Aortic smooth muscle cell (primary cell): ENCODE results near the gene PKLR. TPM values are rescaled to one million over a fixed set of nuclear protein-coding genes. Genes with fewer than 3 reads are reported as not detected.

Source experiments
- total RNA-seq: library from RNA; depleted of rRNA; stranded (reverse); fragments of >200 nt; gene quantifications from 2 replicates; pipeline ENCODE4 v1.2.3, GENCODE V29; 2014

PKLR gene
- not detected in 2 replicates for total RNA-seq

GRCh38 chr1:155301342-155301841, at the start of gene PKLR:
Gene PKLR, minus strand, starts transcription at chr1:155301438. Its CDS starts 43 bp downstream, at chr1:155301395.

GRCh38 chr1:155320661-155321617, 19.7 kb upstream of the PKLR start, which contains the start of gene RUSC1:
Gene RUSC1, plus strand, starts transcription at chr1:155320894. Its CDS starts 880 bp downstream, at chr1:155321774.

GRCh38 chr1:155308493-155309422, 7.5 kb upstream of the PKLR start, which contains the start of gene FDPS:
Gene FDPS, plus strand, starts transcription at chr1:155308866. Its CDS starts 924 bp downstream, at chr1:155309790.

DNA sequence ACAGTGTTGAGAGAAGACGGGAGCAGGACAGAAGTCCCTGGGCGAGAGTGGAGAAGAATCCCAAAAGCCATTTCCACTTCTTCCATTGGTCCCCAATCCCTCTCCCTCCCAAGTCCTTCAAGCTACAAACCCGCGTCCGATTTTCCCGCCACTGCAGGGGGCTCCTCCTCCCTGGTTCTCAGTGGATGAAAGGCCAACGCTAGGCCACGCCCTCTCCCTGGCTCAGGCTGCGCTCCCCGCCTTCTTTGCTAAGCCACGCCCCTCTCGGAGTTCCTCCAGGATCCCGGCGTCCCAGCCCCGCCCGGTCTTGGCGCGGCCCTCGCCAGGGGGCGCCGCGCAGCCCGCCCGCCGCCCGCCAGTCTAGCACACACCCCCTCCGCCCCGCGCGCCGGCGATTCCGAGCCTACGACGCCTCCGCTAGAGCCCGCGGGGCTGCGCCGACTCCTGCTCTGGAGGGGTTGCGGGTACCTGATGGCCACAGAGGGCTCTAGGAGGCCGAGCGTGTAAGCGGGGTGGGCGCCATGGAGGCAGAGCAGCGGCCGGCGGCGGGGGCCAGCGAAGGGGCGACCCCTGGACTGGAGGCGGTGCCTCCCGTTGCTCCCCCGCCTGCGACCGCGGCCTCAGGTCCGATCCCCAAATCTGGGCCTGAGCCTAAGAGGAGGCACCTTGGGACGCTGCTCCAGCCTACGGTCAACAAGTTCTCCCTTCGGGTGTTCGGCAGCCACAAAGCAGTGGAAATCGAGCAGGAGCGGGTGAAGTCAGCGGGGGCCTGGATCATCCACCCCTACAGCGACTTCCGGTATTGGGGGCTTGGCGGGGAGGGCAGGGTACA, 24.0 kb downstream of the PKLR start, which contains the start of gene HCN3:
Gene HCN3, plus strand, starts transcription at position 394 of the 832 bp plus-strand sequence. Its CDS starts 128 bp downstream, at position 522.

DNA sequence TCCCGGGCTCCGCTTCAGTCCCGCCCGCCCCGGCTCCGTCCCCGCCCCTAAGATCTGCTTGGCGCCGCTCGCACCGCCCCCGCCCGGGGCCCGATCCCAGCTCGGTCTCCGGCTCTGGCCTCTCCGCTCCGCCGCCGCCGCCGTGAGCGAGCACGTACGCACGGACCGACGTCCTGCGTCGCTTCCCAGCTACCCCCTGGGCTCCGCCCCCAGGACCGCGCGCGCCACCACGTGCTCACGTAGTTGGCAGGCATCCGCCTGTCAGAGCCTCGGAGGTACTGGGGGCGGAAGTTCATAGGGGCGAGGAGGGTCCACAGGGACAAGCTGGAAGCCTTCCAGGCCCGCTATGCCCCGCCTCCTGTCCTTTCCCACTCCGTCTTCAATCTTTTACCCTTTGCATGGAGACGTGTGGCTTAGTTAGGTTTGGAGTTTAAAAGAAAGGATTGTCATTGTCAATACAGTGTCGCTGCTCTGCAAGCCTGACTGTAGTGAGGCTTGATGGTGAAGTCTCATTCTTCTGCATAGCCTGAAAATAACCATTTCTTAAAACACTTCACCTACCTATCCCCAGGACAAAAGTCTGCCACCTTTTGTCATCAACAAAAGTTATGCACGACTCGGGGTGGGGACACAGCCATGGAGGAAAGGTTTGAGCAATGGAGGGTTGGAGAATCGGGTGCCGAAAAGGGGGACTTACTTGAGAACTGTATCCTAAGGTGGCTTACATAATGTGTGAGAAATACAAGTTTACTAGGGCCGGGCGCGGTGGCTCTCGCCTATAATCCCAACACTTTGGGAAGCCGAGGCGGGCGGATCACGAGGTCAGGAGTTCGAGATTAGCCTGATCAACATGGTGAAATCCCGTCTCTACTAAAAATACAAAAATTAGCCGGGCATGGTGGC, 27.6 kb downstream of the PKLR start, which contains the start of gene CLK2:
Gene CLK2, minus strand, starts transcription at position 162 of the 903 bp plus-strand sequence. CDS start 2,527 bp downstream, outside the sequence.

DNA sequence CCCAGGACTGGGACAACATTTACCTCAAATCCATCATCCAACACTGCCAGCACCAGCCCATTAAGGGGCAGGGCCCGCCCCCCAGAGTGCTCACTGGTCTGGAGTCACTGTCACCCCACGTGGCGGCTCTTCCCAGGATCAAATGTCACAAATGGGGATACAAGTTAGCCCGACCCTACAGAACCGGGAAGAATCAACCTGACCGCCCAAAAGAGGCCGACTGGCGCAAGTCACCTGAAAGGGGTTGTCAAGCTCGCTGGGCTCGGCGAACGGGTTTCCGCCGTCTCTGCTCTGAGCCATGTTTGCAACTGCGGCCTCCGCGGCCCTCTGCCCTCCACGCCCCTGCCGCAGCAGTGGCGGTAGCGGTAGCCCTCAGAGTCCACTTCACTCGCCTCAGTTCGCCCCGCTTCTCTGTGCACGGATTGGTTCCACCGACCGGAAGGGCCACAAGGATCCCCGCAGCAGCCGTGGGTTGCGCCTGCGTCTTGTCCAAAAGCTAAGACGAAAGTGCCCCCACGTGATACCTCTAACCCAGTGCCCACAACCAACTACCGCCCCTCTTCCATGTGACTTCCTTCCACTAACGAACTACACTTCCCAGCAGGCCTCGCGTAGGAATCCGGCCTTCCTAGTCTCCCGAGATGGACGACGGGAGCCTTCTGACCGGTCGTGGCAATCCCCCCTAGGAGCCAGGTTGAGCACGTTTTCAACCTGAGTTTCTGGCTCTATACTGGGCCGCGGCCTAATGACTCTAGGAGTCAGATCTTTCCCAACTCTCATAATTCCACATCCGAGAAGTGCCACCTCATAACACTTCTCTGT, 39.2 kb downstream of the PKLR start, which contains the start of gene SCAMP3:
Gene SCAMP3, minus strand, starts transcription at position 509 of the 822 bp plus-strand sequence. Its CDS starts 209 bp downstream, at position 300.

GRCh38 chr1:155255243-155256007, 45.8 kb downstream of the PKLR start, which contains the start of gene ENTREP3:
Gene ENTREP3, minus strand, starts transcription at chr1:155255483. Its CDS starts 606 bp downstream, at chr1:155254877.

Other genes starting within 250 kb of the PKLR start
- 1.8 and 2.7 TPM in 2 replicates for gene EFNA4, start 237.7 kb downstream of the PKLR start, total RNA-seq
- gene EFNA3, start 222.6 kb downstream of the PKLR start, total RNA-seq = 0.37 and 0.53 TPM in 2 replicates
- gene EFNA1, start 173.6 kb downstream of the PKLR start, total RNA-seq = 1.1 and 1.2 TPM in 2 replicates
- 21.9 and 27.0 TPM in 2 replicates for gene SLC50A1, start 165.6 kb downstream of the PKLR start, total RNA-seq
- 24.9 and 42.1 TPM in 2 replicates for gene DPM3, start 160.9 kb downstream of the PKLR start, total RNA-seq
- 86.8 and 98.7 TPM in 2 replicates for gene KRTCAP2, start 128.1 kb downstream of the PKLR start, total RNA-seq
- 3.6 and 4.2 TPM in 2 replicates for gene TRIM46, start 127.6 kb downstream of the PKLR start, total RNA-seq
- gene THBS3, start 93.5 kb downstream of the PKLR start, total RNA-seq = 33.2 and 45.4 TPM in 2 replicates
- gene MTX1, start 92.7 kb downstream of the PKLR start, total RNA-seq = 31.0 and 33.8 TPM in 2 replicates
- 4.8 and 6.8 TPM in 2 replicates for gene ENTREP3, start 46.0 kb downstream of the PKLR start, total RNA-seq
- 47.4 and 58.7 TPM in 2 replicates for gene SCAMP3, start 39.1 kb downstream of the PKLR start, total RNA-seq
- 26.2 and 26.4 TPM in 2 replicates for gene CLK2, start 27.9 kb downstream of the PKLR start, total RNA-seq
- 0.87 and 1.1 TPM in 2 replicates for gene HCN3, start 24.0 kb downstream of the PKLR start, total RNA-seq
- 219 and 229 TPM in 2 replicates for gene FDPS, start 7.4 kb upstream of the PKLR start, total RNA-seq
- gene RUSC1, start 19.5 kb upstream of the PKLR start, total RNA-seq = 9.5 TPM in 2 replicates